ENCODE data around the gene LMF1. TPM values are rescaled to one million over a fixed set of nuclear protein-coding genes. Genes with fewer than 3 reads are reported as not detected.
A peak's percentile ranks its signal among the peaks of the same experiment; 100 is the strongest.

The LMF1 gene
- total RNA-seq, 1 donor from 2014 or later = 10.2 TPM

DNA sequence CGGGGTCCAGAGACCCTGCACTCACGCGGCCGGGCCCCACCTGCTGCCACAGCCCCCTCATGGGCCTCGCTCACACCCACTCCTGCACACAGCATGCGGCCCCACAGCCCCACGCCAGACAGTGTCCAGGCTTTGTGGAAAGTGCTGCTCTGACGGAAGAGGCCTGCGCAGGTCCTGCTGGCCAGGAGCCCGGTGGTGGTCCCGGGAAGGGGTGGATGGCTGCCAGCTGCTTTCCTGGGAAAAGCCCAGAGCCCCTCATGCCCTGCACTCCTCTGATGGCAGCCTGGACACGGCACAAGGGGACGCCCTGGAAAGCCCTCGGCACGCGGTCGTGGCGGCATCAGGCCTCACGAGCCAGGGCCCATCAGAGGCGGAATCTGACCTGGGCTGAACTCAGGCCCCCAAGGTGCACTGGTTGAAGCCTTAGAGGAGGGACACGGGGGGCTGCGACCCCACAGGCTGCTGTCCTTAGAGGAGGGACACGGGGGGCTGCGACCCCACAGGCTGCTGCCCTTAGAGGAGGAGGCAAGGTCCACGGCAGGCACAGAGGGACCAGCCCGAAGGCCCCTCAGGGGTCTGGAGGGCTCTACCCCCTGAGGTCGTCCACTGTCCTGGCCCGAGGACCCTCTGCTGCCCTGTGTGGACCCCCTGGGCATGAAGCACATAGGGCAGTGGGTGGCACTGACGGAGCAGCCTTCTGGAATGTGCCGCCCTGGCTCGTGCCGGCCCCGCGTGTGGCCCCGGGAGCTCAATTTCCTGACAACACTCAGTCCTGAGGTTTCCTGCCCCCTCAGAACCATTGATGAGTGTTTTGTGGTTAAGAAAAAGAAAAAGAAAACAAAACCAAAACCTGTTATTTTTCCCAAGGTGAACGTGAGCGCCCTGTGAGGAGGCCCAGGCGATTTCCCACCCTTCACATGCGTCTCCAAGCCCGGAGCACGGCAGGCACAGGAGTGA, 32.9 kb upstream of the LMF1 start:
- no peak for DNase-seq (ENCODE audit: low spot score in 2 of 2)
- no peak for FAIRE-seq

DNA sequence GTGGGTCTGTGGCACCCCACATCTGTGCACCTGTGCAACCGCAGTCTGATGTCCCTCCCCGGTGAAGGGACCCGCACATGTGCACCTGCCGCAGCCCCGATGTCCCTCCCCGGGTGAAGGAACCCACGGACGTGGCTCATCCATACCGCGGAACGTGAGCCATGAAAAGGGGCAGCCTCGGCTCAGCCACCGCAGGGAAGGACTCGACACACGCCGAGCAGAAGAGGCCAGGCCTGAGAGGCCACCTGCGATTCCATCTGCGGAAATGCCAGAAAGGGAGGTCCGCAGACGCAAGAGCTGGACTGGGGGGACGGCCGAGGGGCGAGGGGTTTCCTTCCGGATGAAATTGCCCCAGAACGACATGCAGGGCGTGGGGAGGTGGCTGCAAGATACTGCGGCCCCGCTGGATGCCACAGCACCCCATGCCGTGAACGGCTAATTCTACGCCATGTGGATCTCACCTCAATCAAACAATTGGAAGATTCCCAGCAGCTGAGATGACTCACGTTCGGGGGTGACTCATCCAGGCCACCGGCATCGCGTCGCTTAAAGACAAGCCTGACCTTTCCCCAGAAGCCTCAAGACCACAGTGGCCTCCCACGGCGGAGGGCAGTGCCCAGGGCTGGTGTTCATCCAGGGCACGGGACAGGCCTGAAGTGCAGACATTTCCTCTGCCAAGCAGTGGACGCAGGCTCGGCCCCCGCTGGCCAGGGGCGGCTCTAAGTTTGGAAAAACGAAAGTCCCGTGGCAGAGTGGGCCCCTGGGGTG, 31.8 kb upstream of the LMF1 start:
- DNase-seq (ENCODE audit: low spot score in 2 of 2) (peak in 1 of 2 donors; percentile 63), FAIRE-seq (no peak)

GRCh38 chr16:1001096-1001495, 30.3 kb upstream of the LMF1 start:
- FAIRE-seq = no peak
- DNase-seq (ENCODE audit: low spot score in 2 of 2) = no peak

DNA sequence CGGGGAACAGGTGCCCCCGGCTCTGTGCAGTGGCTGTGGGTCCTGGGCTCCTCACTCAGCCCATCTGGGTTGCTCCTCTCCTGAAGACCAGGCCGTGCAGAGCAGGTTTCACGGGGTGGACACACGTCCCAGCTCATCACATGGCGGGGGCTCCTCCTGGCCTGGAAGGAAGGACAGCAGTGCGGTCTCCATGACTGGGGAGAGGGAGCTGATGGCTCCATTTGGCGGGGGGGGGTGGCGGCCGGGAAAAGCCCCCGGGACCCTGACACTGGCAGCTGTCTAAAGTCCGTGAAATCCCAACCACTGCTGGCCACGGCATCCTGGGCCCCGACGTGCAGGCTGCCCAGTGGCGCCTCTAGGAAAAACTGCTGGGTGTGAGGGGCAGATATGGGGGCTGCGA, 29.8 kb upstream of the LMF1 start:
- no peak for FAIRE-seq
- no peak for DNase-seq (ENCODE audit: low spot score in 2 of 2)

GRCh38 chr16:999677-1000076, 28.9 kb upstream of the LMF1 start:
- FAIRE-seq (no peak), DNase-seq (ENCODE audit: low spot score in 2 of 2) (no peak)

DNA sequence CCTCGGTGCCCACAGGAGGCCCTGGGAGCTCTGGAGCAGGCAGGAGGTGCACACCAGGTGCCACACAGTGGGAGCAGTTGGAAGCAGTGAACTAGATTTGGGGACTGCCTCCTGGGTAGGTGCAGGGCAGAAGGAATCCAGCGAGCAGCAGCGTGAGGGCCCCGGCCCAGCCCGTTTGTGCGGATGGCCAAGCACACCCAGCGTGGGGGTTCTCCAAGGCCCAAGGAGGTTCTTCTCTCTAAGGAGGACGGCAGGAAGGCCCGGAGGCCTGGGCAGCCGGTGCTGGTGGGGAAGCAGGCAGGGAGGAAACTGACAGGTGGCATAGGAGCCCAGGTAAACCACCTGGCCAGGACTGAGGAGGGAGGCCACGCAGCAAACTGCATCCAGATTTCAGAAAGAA, 27.8 kb upstream of the LMF1 start:
- no peak for FAIRE-seq

GRCh38 chr16:998211-998610, 27.4 kb upstream of the LMF1 start:
- DNase-seq (ENCODE audit: low spot score in 2 of 2) = no peak
- FAIRE-seq = no peak

More for the DNA sequence above, 27.8 kb upstream of the LMF1 start:
- no peak for DNase-seq (ENCODE audit: low spot score in 2 of 2)

- DNase-seq (ENCODE audit: low spot score in 2 of 2) (peak in 1 of 2 donors; percentile 73), FAIRE-seq (no peak)
These were observed 26.8 kb upstream of the LMF1 start for GRCh38 chr16:997440-998051.

DNA sequence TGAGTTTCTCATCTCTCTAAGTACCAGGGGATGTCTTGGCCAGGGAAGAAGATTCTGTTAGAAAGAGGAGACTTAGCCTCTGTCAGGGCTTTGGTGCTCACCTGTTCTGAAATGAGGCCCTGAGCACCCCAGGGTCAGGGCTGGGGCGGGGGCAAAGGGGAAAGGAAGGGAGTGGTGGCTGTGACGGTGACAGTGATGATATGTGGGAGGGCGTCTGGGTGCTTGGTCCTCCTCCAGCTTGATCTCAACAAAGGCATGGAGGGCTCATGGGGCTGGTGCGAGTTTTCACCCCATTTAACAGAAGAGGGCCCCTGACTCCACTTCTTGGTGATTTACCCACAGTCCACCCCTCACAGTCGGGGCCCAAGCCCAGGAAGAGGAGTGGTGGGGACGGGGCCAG, 25.9 kb upstream of the LMF1 start:
- DNase-seq (ENCODE audit: low spot score in 2 of 2) (no peak), FAIRE-seq (no peak)

GRCh38 chr16:995783-996182, 25.0 kb upstream of the LMF1 start:
- DNase-seq (ENCODE audit: low spot score in 2 of 2) (no peak), FAIRE-seq (no peak)

DNA sequence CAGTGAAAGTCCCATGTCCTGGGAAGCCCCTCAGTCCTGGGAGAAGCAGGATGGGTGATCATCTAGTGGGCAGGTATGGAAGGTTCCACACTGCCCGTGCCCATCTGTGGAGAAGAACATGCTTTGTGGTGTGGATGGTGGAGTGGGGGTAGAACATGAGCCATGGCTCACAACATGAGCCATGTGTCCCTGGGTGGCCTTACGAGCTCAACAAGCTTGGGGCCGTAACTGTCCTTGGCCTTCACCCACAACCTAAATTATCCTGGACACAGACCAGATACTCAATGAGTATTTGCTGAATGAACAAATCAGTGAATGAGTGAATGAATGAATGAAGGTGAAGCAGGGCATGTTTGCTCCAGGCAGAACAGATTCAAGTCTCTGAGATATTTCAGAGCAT, 24.3 kb upstream of the LMF1 start:
- DNase-seq (ENCODE audit: low spot score in 2 of 2) = no peak
- FAIRE-seq = no peak

GRCh38 chr16:993731-994130, 22.9 kb upstream of the LMF1 start:
- no peak for FAIRE-seq
- no peak for DNase-seq (ENCODE audit: low spot score in 2 of 2)

DNA sequence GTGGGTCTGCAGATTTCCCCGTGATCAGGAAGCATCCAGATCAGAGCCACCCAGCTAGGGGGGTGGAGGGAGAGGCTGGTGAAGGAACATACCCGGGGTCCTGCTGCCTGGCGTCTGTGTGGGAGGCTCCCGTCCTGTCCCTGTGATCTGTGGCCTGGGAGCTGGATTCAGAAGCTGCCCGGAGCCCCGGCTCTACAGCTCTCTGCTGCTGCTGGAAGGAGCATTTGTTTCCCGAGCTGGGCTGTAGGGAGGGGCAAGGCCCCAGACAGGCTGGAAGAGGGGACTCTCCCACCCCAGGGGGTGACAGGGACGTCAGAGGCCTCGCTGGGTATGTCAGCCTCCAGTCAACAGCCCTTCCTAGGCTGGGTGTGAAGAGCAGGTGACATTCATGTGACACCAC, 21.0 kb upstream of the LMF1 start:
- no peak for FAIRE-seq

DNA sequence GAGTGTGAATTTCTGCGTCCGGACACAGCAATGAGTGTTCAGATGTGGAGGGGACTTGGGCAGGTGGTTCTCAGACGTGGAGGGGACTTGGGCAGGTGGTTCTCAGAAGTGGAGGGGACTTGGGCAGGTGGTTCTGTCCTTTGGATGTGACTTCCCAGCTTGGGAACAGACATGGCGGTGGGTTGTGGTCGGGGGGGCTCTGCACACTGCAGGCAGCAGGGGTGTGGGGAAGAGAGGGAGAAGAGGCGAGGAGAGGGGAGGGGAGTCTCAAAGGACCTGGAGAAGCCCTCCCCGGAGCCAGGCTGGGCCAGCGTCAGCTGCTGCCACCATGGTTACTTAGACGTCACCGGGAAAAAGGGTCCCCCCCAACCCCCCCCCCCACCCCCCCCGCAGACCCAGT, 20.6 kb upstream of the LMF1 start:
- DNase-seq (ENCODE audit: low spot score in 2 of 2) (no peak), FAIRE-seq (no peak)

More for the DNA sequence above, 21.0 kb upstream of the LMF1 start:
- no peak for DNase-seq (ENCODE audit: low spot score in 2 of 2)

DNA sequence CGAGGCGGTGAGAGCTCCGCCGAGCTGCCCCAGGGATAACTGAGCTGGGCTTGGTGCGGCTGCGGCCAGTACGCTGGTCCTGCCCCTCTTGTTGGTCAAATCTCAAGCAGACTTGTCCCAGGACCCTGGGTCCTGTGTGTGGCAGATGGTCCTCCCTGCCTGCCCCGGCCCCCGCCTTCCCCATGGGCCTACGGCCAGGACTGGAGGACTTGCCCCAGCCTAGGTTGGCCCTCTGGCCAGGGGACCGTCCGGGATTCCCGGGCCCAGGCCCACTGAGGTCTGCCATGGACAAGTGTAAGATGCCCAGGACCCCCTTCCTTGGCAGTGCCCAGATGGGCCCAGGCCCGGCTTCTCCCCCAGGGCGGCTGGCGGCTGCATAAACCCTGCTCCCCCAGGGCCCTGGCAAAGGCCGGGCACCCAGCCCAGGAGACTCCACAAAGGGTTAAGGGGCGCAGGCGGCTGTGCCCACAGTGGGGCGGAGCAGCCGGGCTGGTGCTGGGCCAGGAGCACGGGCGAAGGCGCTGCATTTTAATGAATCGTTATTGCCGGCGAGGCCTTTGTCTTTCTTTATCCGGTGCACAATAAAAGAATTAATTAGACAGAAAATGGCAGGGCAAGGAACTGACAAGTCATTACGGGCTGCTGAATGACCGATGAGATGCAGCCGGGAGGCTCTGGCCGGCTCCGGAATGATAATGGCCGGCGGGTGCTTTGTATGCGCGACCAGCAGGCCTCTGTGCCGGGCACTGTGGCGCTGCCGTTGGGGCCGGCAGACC, 19.9 kb upstream of the LMF1 start:
- peak; percentile 72 to 73 for DNase-seq (ENCODE audit: low spot score in 2 of 2)
- no peak for FAIRE-seq

DNA sequence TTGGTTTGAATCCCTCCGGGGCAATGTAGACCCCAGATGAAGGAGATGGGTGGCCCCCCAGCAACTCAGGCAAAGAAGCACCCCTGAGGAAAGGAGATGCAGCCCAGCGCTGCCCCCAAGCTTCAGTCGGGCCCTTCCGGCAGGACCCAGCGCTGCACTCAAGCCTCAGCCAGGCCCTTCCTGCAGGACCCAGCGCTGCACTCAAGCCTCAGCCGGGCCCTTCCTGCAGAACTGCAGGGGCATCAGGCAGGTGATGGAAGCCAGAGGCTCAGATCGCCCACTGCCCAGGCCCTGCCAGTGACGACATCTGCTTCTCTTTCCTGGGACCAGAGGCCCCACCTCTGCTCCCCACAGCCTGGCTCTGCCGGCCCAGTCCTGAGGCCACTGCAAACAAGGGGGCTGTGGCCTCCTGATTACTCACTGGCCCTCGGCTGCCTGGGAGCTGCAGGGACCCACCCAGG, 18.6 kb upstream of the LMF1 start:
- DNase-seq (ENCODE audit: low spot score in 2 of 2) (no peak), FAIRE-seq (no peak)

GRCh38 chr16:988471-989353, 17.9 kb upstream of the LMF1 start:
- DNase-seq (ENCODE audit: low spot score in 2 of 2) (no peak), FAIRE-seq (no peak)

- DNase-seq (ENCODE audit: low spot score in 2 of 2) (peak; percentile 64 to 75), FAIRE-seq (no peak)
These were observed 17.1 kb upstream of the LMF1 start for GRCh38 chr16:987906-988305.

GRCh38 chr16:986925-987582, 16.3 kb upstream of the LMF1 start:
- FAIRE-seq (no peak), DNase-seq (ENCODE audit: low spot score in 2 of 2) (no peak)

Data from frontal cortex (tissue), 4 donors.